ENCODE results near the gene PDZK1.
"Not testable (repeated sequence)": the region's sequence is repeated elsewhere in the genome, so short reads cannot be mapped to it uniquely, and the experiment has no call there.

Gene PDZK1

GRCh38 chr1:145656245-145656943, 50.8 kb downstream of the PDZK1 start:
- DNase-seq (ENCODE audit: low read depth in 2 of 2, low spot score in 1 of 2) = not testable (repeated sequence)

- not testable (repeated sequence) for DNase-seq (ENCODE audit: low read depth in 2 of 2, low spot score in 1 of 2)
Measured at GRCh38 chr1:145643990-145644389, 63.2 kb downstream of the PDZK1 start.

GRCh38 chr1:145641886-145642285, 65.3 kb downstream of the PDZK1 start:
- DNase-seq (ENCODE audit: low read depth in 2 of 2, low spot score in 1 of 2) = not testable (repeated sequence)

- DNase-seq (ENCODE audit: low read depth in 2 of 2, low spot score in 1 of 2) = not testable (repeated sequence)
Measured at GRCh38 chr1:145636237-145636636, 70.9 kb downstream of the PDZK1 start.

GRCh38 chr1:145622177-145622576, 85.0 kb downstream of the PDZK1 start:
- DNase-seq (ENCODE audit: low read depth in 2 of 2, low spot score in 1 of 2) = not testable (repeated sequence)

Measured in stimulated activated CD8-positive, alpha-beta memory T cell treated with anti-CD3 and anti-CD28 coated beads, Interleukin-4, amount 100 ng/mL, for 4 hours (primary cell).